GM19351 (cell line): Measurements from ENCODE around the gene FCRLB.
"Not testable (repeated sequence)": the region's sequence is repeated elsewhere in the genome, so short reads cannot be mapped to it uniquely, and the experiment has no call there.

Experiments
- ATAC-seq: cut with Tn5 transposase; IDR thresholded peaks from one replicate; pipeline ENCODE4 v1.9.1; 2021; ENCODE audit warnings: mild to moderate bottlenecking, moderate library complexity; ENCODE audit not compliant: unreplicated experiment

Gene FCRLB, protein sequence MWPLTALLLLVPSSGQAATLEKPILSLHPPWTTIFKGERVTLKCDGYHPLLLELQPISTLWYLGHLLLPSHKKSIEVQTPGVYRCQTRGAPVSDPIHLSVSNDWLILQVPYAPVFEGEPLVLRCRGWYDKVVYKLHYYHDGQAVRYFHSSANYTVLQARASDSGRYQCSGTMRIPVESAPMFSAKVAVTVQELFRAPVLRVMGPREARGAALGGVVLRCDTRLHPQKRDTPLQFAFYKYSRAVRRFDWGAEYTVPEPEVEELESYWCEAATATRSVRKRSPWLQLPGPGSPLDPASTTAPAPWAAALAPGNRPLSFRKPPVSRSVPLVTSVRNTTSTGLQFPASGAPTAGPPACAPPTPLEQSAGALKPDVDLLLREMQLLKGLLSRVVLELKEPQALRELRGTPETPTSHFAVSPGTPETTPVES

DNA sequence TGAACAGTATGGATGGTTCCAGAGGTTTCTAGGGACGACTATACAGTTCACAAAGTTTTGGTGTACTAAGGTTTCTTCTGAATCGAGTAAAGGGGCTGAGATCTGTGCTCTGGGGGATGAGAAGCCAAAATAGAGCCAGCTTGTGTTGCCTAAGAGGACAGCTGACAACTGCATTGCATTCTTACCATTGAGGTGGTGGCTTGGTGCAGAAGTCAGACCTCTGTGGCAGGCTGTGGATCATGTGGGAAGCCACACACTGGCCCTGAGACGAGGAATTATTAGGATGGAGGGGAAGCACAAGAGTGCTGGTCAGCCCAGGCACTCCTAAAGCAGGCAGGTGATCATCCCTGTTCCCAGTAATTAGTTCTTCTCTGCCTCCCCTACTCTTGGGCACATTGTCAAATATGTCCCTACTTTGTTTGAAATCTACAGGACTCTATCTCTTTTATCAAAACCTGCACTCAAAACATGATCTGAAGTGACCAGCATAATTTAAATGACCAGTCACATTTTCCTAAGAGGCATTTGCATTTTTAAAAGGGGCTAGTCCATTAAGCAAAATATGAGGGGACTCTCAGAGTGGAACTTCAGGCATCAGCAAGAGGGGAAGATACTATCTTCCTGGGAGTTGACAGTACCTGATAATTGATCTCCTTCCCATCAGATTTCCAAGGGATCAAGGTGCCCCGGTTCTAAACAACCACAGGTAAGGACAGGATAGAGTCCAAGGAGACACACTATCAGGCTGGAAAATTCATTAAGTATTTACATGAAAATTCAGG lies at the start of gene FCRLB:
Gene FCRLB (plus strand): TSS at position 589 of the 782 bp plus-strand sequence. CDS start 1,129 bp downstream, outside the sequence.
- no peak for ATAC-seq

DNA sequence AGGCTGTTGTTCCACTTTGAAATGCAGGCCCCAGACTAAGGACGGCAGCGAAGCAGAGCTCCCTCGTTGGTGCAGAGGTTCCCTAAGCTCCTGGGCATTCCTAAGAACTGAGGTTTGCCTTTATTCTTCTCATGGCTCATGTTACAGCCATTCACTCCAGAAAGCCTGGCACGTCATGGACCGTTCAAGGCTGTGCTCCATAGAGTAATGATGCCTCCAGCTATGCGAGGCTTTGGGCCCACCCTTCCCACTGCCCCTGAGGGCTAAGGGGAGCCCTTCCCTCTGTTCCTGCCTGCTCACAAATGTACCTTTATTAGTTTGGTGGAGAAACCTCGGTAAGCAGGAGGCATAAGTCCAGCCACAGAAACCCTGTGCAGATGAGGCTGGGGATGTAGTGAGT lies 47.9 kb upstream of the FCRLB start:
- not testable (repeated sequence) for ATAC-seq

DNA sequence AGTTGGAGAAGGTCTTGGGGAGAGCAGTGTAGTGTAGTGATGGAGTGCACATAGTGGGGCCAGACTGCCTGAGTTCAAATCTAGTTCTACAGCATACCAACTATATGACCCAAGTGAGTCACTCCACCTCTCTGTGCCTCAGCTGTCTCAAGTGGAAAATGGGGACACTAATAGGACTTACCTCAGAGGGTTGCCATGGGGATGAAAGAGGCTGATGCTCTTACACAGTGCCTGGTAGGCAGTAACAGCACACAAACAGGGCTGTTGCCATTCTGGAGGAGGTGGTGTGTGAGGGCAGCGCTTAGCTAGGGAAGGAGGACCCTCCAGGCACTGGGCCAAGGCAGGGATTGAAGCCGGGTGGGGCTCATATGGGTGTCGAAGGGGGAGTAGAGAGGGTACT lies 46.9 kb upstream of the FCRLB start:
- not testable (repeated sequence) for ATAC-seq

DNA sequence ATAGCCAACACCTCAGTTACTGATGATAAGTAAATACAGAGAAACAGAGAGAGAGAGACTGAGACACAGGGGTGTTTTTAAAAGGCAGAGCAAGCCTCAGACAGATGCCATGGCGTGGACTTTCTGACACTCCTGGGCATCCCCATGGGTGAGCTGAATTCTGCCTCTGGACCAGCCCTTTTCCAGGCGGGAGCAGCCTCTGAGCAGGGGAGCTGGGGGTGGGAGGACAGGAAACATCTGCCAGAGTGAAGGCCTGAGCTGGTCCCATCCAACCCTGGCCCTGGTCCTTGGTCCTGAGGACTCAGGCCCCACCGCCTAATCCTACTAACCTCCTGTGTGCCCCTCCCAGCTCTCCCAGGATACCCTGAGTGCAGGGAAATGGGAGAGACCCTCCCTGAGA lies 46.4 kb upstream of the FCRLB start:
- not testable (repeated sequence) for ATAC-seq

DNA sequence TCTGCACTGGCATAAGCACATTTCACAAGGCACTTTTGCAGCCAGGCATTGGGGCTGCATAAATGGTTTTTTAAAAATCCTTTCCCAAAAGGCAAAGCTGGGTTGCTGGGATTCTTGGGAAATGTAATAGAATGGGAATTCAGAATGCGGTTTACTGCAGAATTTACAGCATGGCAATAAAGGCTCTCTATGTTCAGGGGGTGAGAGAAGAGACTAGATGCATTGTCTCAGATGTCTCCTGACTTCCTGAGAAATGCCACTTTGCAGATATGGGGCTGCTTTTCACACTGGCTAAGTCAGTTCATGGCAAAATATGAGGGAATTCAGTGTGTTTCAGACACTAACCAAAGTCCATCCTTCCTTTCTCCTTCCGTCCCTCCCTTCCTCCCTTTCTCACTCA lies 44.9 kb upstream of the FCRLB start:
- no peak for ATAC-seq

DNA sequence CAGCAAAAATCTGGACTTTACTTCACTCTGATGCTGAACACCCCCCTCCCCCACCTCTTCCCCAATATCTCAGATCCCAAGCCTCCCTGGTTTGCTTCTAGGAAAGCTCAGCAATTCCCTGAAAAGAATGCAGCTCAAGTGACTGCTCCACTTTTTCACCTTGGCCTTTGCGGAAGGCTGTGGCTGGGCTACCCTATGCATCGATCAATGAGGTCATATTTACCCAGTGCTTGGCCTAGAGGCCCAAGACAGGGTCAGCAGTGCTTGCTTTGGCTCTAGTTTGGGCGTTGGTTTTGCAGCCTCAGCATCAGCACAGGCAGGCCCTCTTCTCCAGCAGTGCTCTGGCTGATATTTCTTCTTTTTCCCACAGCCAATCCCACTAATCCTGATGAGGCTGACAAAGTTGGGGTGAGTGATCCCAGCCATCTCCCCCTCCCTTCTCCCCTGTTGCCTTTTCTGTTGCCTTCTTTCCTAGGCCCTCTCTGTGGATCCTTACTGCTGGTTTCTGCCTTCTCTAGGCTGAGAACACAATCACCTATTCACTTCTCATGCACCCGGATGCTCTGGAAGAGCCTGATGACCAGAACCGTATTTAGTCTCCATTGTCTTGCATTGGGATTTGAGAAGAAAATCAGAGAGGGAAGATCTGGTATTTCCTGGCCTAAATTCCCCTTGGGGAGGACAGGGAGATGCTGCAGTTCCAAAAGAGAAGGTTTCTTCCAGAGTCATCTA lies 44.2 kb upstream of the FCRLB start:
- ATAC-seq = no peak

DNA sequence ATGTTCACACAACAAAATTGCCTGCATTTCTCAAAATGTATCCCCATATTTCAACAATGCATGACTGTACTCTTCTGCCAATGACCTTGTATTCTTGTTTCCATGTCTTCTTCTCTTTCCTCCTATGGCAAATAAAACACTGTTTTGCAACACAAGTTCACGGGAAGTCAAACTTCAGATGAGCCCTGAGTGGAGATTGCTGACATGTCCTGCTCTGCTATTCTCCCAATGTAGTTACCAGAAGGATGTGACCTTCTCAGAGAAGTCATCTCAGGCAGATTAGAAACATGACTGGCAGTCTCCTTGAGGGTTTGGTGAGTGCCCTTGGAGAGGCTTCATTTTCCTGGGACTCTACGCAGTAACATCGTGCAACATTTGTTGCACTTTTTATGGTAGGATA lies 42.8 kb upstream of the FCRLB start:
- ATAC-seq = no peak

DNA sequence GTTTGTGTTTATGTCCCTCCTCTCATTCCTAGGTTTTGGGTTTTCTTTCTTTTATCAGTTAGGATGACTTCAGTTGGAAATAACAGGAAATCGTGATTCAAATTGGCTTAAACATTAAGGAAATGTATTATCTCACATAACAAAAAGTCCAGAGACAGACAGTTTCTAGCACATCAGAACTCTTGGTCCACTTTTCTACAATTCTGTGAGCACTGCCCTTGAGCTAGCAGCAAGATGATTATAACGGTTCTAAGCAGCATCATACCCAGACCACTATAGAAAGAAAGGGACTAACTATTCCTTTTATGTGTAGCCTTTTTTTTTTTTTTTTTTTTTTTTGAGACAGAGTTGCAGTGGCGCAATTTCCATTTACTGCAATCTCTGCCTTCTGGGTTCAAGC lies 39.5 kb upstream of the FCRLB start:
- no peak for ATAC-seq

DNA sequence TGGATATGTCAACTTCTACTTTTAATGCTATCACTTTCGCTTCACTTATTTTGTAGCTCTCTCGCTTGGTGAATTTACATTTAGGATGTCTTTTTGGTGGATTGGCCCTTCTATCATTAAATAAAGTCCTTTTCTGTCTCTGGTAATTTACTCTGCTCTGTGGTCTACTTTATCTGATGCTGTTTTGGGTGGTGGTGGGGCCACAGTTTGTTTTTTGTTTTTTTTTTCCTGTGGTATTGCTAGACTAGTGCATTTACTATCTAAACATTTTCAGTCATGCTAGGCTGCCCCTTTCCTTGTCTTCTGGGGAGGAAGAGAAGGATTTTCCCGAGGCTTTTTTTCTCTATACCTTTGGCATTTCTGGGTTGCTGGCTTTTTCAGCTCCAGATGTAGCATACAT lies 32.4 kb upstream of the FCRLB start:
- no peak for ATAC-seq

DNA sequence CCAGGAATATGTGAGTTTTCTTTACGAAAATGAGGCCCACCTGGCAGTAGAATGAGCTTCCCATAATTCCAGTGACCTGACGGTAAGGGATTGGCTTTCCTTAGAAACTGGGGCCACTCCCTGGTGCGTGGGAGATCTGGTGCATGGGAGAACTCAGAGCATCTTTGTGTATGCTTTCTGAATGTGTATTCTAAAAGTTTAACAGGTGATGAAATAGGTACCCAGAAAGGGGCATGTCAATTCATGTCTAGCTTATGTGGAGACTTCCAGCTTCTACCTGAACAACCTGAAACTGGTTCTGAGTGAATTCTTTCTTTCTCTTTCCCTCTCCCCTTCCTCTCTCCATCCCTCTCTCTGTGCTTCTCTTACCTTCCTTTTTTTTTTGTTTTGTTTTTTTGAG lies 29.5 kb upstream of the FCRLB start:
- ATAC-seq = no peak

DNA sequence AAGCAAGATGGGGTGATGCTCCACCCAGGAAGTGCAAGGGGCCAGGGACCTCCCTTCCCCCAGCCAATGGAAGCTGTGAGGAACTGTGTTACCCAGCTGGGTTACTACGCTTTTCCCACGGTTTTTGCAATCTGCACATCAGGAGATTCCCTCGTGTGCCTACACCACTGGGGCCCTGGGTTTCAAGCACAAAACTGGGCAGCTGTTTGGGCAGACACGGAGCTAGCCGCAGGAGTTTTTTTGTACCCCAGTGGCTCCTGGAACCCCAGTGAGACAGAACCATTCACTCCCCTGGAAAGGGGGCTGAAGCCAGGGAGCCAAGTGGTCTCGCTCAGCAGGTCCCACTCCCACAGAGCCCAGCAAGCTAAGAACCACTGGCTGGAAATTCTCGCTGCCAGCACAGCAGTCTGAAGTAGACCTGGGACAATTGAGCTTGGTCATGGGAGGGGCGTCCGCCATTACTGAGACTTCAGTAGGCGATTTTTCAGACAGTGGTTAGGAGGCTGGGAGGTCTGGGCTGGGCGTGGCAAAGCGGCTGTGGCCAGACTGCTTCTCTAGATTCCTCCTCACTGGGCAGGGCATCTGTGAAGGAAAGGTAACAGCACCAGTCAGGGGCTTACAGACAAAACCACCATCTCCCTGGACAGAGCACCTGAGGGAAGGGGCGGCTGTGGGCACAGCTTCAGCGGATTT lies 28.2 kb upstream of the FCRLB start:
- ATAC-seq = not testable (repeated sequence)

DNA sequence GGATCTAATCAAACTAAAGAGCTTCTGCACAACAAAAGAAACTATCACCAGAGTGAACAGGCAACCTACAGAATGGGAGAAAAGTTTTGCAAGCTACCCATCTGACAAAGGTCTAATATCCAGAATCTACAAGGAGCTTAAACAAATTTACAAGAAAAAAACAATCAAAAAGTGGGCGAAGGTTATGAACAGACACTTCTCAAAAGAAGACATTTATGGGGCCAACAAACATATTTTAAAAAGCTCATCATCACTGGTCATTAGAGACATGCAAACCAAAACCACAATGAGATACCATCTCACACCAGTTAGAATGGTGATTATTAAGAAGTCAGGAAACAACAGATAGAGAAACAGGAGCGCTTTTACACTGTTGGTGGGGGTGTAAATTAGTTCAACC lies 23.0 kb upstream of the FCRLB start:
- ATAC-seq = not testable (repeated sequence)

DNA sequence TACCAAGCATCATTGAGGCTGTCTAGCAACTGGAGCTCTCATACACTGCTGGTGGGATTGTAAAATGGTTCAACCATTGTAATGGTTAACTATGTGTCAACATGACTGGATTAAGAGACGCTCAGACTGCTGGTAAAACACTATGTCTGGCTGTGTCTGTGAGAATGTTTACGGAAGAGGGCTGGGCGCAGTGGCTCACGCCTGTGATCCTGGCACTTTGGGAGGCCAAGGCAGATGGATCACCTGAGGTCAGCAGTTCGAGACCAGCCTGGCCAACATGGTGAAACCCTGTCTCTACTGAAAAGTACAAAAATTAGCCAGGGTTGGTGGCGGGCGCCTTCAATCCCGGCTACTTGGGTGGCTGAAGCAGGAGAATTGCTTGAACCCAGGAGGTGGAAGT lies 19.1 kb upstream of the FCRLB start:
- ATAC-seq = no peak

DNA sequence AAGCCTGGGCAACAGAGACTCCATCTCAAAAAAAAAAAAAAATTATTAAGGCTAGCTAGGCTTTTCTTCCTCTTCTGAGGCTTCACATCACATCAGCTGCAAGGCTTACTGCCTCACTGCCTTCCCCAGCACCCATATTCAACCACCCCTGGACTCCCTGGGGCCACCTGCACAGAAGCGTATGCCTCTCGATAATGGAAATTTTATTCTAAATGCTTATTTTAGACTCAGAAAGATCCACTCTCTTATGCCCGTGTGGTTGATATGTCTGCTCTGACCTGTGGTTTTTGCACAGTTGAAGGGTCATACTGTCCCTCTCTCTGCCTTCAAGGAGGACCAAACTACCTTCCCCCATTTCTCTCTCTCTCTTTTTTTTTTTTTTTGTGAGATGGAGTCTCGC lies 15.8 kb upstream of the FCRLB start:
- ATAC-seq = no peak

DNA sequence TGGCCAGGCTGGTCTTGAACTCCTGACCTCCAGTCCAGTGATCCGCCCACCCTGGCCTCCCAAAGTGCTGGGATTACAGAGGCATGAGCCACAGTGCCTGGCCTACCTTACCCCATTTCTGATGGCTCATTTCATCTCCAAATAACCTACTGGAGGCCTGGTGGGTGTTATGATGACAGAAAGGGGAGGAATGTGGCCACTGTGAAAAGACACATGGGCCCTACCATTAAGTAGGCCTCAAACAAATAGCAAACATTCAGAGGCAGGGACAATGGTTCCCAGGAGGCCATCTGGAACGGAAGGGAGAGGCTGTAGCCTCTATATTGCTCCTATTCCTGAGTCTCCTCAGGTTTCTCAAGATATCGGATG lies 15.2 kb upstream of the FCRLB start:
- ATAC-seq = no peak

DNA sequence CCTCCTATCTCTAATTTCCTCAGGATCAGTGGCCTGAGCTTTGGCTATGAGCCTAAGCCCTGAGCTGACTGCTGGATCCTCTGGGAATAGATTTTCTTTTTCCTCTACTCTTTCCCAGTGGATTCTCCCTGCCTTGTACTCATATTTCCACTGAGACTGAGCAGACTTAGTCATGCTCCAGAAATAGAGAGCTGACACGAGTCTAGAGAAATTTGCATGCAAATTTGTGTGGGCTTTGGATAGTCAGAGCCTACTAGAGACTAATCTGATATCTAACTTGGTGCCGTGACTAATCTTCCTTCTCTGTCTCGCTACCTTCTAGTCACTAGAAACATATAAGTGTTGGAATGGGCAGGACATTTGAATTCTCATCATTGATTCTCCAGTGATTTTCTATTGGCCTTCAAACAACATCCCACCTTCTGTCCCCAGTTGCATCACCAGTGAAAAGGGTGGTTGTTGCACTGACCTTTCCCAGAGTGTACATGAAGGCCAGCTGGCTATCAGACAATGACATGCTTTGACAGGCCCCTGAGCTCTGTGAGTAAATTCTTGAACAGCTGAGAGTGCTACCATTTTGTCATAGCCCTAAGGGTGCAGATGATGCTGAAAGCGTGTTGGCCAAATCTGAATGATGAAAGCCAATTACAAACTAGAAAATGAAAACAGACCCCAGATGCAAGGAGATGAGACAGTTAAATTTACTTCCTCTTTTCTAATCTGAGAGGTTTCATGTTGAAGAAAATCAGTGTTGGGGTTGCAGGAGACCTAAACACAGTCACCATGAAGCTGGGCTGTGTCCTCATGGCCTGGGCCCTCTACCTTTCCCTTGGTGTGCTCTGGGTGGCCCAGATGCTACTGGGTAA lies 14.6 kb upstream of the FCRLB start, which contains the start of gene FCRLA:
Gene FCRLA (plus strand): TSS at position 748 of the 866 bp plus-strand sequence. CDS start 36 bp downstream, at position 784.
- ATAC-seq = peak; percentile 64

DNA sequence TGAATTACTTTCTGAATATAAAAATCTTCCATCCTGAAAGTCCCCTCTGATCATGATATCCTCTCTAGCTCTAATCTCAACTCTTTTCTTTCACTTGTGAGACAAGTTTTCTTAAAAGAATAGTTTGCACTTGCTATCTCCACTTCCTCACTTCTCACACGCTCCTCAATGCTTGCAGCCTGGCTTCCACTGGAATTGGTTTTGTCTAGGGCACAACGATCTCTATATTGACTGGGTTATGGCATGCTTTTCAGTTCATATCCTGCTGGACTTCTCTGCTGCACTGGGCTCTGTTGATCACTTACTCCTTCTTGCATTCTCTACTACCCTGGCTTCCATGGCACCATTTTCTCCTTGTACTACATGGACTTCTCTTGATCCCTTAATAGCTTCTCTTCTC lies 13.8 kb upstream of the FCRLB start:
- ATAC-seq = no peak

DNA sequence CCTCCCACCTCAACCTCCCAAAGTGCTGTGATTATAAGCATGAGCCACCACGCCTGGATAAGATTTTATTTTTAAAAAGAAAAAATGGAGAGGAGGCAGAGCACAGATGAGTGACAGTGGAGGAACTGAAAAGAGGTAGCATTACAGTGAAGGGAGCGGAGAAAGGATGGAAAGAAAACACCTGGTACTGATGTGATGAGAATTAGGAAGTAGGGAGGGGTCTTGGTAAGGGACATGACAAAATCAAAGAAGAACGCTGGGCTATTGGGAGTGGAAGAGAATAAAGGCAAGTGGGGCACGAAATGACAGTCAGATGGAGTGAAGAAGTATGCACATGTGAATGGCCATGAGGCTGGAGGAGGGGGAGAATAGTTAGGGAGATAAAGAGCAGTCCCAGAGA lies 12.0 kb upstream of the FCRLB start:
- no peak for ATAC-seq

DNA sequence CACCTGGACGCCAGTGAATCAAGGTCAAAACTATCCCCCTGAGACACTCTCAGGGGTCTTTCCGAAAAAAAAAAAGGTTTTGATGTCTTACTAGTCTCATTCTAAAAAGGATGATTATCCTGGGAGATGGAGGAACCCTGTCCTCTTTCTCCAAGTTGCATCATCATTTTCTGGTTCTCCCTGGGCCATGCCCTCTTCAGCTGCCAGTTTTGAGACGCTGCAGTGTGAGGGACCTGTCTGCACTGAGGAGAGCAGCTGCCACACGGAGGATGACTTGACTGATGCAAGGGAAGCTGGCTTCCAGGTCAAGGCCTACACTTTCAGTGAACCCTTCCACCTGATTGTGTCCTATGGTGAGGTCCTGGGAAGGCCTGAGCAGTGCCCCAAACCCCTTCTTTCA lies 10.8 kb upstream of the FCRLB start:
- ATAC-seq = no peak
